Measurements from ENCODE around the gene BAD.

GRCh38 chr11:64291262-64291751, 6.8 kb upstream of the BAD start, which contains the start of gene KCNK4:
- TF ChIP-seq CTCF (IDR thresholded peaks at IDR 0.05) (no peak), POLR2A (IDR thresholded peaks at IDR 0.05) (no peak)
